Mucosa of descending colon (tissue), 3 donors: ENCODE data around the gene SFXN1. TPM values are rescaled to one million over a fixed set of nuclear protein-coding genes. Genes with fewer than 3 reads are reported as not detected.

Experiments used
- ATAC-seq: fragments of 200-7000 bp; cut with Tn5 transposase; one replicate; pipeline ENCODE4 v1.9.1; 2020; ENCODE audit warnings: mild to moderate bottlenecking, moderate library complexity
- DNase-seq, 3 donors: peaks; one replicate each; pipeline ENCODE4 v3.0.0-alpha.2; 2020
- H3K36me3 ChIP-seq: fragments of 200-600 bp; one replicate; pipeline ENCODE4 v1.8.0; 2021; ENCODE audit warnings: low read depth, mild to moderate bottlenecking
- H3K4me1 ChIP-seq: fragments of 200-600 bp; one replicate; pipeline ENCODE4 v1.8.0; 2021; ENCODE audit warnings: low read depth, mild to moderate bottlenecking
- H3K4me3 ChIP-seq: fragments of 200-600 bp; one replicate; pipeline ENCODE4 v1.8.0; 2021; ENCODE audit warnings: mild to moderate bottlenecking
- H3K9me3 ChIP-seq: fragments of 200-600 bp; one replicate; pipeline ENCODE4 v1.8.0; 2021; ENCODE audit warnings: mild to moderate bottlenecking
- intact Hi-C, 2 donors: fragments of 100-400 bp; cut with DNase I in 1 of 2; cut with micrococcal nuclease in 1 of 2; formaldehyde crosslinking; loops; one replicate each; pipeline versions ENCODE4 v1.11.0 to v1.11.1; 2022; cut with DNase I, micrococcal nuclease
- total RNA-seq, 3 donors: library from RNA; stranded (reverse); fragmentation: NEBNext Ultra II Directional in 2 of 3; extraction: Animal tissue kit (Norgen Biotek cat#: 25700) in 2 of 3; gene quantifications; one replicate each; pipeline versions ENCODE4 v1.2.1 to v1.2.4, GENCODE V29; 2021 to 2023
- TF ChIP-seq, protein P1 (sequence below): fragments of 200-600 bp; IDR thresholded peaks from one replicate; pipeline ENCODE4 v1.8.0; 2022; ENCODE audit warnings: antibody characterized with exemption, mild to moderate bottlenecking
- donor health status: DM: no; HTN: no; CAD: no; lungs with moderate emphysema.
- donor health status: DM: no; HTN: no; CAD: no.
- donor health status: DM: no; HTN: yes; CAD: no.

Gene SFXN1
- total RNA-seq, 3 donors from 2014 or later = 56.8 to 122 (median 92.5) TPM

DNA sequence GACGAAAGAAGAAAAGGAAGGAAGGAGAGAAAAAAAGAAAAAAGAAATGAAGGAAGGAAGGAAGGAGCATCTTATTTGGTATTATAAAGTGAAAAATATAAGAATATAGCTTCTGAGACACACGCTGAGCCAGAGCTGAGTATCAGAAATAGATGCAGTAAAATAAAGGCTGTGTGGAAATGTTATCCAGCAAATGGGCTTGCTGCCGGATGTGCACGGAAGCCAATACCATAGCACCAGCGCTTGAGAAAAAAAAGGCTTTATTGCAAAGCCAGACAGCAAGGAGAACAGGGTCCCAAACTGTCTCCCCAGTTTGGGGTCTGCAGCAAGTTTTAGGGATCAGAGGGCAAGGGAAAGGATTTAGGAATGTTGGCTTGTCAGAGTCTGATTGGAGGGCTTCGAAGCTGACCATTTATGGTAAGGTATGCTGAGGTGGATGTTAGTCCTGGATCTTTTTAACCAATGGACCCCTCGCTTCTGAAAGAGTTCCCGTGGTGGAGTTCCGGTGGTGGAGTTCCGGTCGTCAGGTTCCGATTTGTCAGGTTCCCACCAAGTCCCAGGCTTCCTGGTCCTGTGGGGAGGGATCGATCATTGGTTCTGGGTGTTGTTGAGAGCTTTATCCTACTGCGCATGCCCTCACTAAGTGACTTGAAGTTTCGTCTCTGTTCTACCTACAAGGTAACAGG, 70.4 kb downstream of the SFXN1 start:
- Histone ChIP-seq H3K36me3 (no peaks in the 10 kb centered on the region), H3K4me1 (no peaks in the 10 kb centered on the region), H3K9me3 (no peaks in the 10 kb centered on the region), H3K4me3 (no peak overlapping the region)
- TF ChIP-seq, protein P1, sequence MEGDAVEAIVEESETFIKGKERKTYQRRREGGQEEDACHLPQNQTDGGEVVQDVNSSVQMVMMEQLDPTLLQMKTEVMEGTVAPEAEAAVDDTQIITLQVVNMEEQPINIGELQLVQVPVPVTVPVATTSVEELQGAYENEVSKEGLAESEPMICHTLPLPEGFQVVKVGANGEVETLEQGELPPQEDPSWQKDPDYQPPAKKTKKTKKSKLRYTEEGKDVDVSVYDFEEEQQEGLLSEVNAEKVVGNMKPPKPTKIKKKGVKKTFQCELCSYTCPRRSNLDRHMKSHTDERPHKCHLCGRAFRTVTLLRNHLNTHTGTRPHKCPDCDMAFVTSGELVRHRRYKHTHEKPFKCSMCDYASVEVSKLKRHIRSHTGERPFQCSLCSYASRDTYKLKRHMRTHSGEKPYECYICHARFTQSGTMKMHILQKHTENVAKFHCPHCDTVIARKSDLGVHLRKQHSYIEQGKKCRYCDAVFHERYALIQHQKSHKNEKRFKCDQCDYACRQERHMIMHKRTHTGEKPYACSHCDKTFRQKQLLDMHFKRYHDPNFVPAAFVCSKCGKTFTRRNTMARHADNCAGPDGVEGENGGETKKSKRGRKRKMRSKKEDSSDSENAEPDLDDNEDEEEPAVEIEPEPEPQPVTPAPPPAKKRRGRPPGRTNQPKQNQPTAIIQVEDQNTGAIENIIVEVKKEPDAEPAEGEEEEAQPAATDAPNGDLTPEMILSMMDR = no peak
- no peak for ATAC-seq
- DNase-seq = no peak
- intact Hi-C loops = no loop called here

DNA sequence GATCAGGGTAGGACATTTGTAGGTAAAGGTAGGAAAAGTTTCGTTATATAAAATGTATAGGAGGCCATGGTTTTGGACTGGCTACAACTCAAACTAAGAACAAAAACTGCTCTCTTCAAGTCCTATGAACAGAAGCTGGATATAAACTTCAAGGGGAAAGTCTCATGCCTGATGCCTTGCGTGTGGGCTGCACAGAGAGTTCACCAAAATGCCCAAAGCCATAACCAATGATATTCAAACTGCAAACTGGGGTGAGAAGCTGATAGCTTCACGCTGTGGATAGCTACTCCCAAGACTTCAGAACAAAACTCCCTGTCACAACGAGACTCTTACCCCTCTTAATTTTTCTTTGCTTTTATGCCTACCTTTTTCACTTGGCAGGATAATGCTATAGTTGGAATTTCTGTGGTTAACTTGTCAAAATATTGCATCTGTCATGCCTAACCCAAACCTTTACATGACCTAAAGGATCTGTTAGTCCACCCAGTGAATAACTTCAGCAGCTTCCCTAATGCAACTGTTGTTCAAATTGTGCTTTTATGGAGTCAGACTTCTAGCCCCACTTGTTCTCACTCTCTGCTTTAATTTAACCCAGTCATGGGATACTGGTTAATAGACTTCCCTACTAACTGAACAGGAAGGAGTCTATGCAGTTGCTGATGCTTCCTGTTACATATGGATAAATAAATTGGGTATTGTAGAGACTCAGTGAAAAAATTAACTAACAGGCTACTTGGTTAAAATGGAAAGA, 71.9 kb downstream of the SFXN1 start:
- Histone ChIP-seq H3K4me3 (no peak overlapping the region), H3K9me3 (no peaks in the 10 kb centered on the region), H3K36me3 (no peaks in the 10 kb centered on the region), H3K4me1 (no peaks in the 10 kb centered on the region)
- TF ChIP-seq, protein P1 = no peak
- intact Hi-C loops = no loop called here
- no peak for DNase-seq
- no peak for ATAC-seq

DNA sequence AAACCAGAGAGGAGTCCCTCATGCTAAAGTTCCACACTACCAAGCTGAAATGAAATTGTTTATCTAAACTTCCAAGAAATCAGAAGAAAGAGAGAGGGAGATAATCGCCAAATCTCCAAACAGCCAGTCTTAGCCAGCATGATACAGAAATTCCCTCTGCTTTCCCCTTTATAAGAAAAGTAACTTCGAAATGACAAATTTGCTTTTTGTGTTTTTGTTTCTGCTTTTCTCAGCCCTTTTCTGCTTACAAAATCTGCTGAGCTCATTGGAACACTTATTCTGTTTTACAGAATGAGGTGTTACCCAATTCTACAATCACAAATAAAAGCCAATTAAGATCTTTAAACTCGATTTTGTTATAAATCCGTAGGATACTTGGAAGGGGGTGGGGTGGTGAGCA, 72.9 kb downstream of the SFXN1 start:
- H3K9me3 ChIP-seq = no peaks in the 10 kb centered on the region
- ATAC-seq (no peak), DNase-seq (no peak)
- no peaks in the 10 kb centered on the region for H3K4me1 ChIP-seq
- intact Hi-C loops = no loop called here
- TF ChIP-seq, protein P1 = no peak
- H3K4me3 ChIP-seq = no peak overlapping the region
- no peaks in the 10 kb centered on the region for H3K36me3 ChIP-seq

DNA sequence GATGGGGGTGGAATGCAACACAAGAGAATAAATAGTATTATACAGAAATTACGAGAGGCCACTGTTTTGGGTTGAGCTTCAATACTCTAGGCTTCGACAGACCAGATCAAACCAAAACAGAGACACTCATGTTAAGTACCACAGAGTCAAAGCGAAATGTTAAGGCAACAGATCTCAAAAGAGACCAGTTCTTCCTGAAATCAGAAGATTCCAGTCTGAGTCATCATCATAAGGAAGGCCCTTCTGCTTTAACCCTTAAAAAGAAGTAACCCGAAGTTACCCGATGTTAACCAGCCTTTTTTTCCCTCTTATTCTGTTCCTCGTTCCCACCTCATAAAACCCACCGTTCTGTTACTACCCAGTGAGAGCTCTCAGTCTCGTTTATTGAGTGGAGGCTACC, 75.9 kb downstream of the SFXN1 start:
- DNase-seq (no peak), ATAC-seq (no peak)
- intact Hi-C loops = no loop called here
- TF ChIP-seq, protein P1 = no peak
- Histone ChIP-seq H3K4me1 (no peaks in the 10 kb centered on the region), H3K36me3 (no peaks in the 10 kb centered on the region), H3K9me3 (no peaks in the 10 kb centered on the region), H3K4me3 (no peak overlapping the region)

DNA sequence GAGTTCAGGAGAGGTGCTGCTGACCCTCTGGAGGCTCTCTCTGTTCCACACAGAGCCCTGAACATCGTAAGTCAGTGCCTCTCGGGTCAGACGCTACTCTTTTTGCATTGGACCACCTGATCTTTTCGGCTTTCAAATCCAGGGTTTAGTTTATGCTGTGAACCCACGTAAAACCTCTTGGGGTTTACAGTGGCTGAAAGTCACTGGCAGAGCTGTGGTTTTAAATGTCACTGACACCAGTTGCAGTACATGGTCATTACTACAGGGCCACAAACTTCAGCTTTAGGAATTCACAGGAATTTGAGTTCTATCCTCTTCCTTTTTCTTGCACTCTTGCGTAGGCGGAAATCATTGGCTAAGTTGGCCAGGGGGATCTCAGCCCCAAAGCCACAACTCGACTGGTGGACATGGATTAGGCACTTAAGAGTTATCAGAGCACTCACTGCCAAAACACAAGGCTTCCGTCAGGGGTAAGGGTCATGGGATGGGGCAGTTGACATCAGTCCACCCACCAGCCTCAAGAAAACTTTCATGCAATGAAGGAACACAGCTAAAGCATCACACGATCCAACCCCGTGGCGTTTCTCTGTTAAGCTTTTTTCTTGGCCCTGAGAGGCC, 76.9 kb downstream of the SFXN1 start:
- DNase-seq (no peak), ATAC-seq (no peak)
- intact Hi-C loops = no loop called here
- no peak overlapping the region for H3K4me3 ChIP-seq
- H3K4me1 ChIP-seq = no peaks in the 10 kb centered on the region
- H3K9me3 ChIP-seq = no peaks in the 10 kb centered on the region
- H3K36me3 ChIP-seq = no peaks in the 10 kb centered on the region
- TF ChIP-seq, protein P1 = no peak
